ENCODE results near the gene SUSD3. TPM values are rescaled to one million over a fixed set of nuclear protein-coding genes. Genes with fewer than 3 reads are reported as not detected.
"Not testable (repeated sequence)": the region's sequence is repeated elsewhere in the genome, so short reads cannot be mapped to it uniquely, and the experiment has no call there.

The SUSD3 gene
- total RNA-seq, 2 donors from 2014 or later, result 0.95 to 2.0 TPM

GRCh38 chr9:93115486-93116071 lies 57.1 kb downstream of the SUSD3 start:
- intact Hi-C loops (cut with DNase I, micrococcal nuclease), result no loop called here
- no peak for ATAC-seq
- peak in 1 of 2 donors; percentile 10 for DNase-seq

DNA sequence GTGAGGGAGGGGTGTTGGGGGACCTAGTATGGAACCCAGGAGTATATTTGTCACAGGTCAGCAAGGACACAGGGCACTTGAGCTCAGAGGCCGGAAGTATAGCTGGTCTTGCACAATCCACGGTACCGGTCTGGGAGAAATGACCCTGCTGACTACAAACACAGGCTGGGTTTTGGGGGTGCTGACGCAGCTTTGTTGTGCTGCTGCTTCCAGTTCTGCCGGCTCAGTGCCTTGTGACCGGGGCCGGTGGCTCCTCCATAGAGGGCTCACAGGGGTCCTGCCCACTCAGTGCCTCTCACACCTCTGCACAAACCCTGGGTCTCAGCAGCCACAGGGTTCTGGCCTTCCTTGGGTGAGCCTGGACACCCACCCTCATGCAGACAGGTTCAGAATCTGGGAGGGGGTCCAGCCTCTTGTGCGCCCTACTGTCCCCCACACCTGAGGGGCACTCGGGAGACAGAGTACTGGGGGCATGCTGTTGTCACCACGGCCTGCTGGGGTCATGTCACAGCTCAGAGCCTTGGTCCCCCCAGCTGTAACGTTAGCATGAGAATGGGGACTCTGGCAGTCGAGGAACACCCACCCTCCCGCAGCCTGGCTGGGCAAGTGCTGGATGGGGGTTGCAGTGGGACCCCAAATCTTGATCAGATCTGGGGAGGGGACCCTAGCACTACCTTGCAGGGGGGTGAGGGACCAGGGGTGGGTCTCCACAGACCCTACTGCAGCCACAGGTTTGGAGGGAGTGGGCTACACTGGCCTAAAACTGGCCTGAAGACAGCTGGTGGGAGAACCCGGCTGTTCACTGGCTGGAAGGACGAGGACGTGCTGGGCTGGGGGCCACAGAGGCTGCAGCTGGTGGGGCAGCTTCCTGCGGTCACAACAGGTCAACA lies 57.8 kb downstream of the SUSD3 start:
- DNase-seq (peak; percentile 51 to 73), ATAC-seq (peak; percentile 11)
- intact Hi-C loops (cut with DNase I, micrococcal nuclease), result no loop called here

DNA sequence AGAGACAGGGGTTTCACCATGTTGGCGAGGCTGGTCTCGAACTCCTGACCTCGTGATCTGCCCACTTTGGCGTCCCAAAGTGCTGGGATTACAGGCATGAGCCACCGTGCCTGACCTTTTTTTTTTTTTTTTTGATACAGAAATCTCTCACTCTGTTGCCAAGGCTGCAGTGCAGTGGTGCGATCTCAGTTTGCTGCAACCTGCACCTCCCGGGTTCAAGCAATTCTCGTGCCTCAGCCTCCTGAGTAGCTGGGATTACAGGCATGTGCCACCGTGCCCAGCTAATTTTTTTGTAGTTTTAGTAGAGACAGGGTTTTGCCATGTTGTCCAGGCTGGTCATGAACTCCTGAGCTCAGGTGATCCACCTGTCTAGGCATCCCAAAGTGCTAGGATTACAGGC lies 59.0 kb downstream of the SUSD3 start:
- intact Hi-C loops (cut with DNase I, micrococcal nuclease); ATAC-seq: not testable (repeated sequence)
- peak; percentile 1 to 8 for DNase-seq

- ATAC-seq, result no peak
- intact Hi-C loops (cut with DNase I, micrococcal nuclease), result no loop called here
- DNase-seq, result peak in 1 of 2 donors; percentile 2
Measured at GRCh38 chr9:93117924-93118862, 59.7 kb downstream of the SUSD3 start.

DNA sequence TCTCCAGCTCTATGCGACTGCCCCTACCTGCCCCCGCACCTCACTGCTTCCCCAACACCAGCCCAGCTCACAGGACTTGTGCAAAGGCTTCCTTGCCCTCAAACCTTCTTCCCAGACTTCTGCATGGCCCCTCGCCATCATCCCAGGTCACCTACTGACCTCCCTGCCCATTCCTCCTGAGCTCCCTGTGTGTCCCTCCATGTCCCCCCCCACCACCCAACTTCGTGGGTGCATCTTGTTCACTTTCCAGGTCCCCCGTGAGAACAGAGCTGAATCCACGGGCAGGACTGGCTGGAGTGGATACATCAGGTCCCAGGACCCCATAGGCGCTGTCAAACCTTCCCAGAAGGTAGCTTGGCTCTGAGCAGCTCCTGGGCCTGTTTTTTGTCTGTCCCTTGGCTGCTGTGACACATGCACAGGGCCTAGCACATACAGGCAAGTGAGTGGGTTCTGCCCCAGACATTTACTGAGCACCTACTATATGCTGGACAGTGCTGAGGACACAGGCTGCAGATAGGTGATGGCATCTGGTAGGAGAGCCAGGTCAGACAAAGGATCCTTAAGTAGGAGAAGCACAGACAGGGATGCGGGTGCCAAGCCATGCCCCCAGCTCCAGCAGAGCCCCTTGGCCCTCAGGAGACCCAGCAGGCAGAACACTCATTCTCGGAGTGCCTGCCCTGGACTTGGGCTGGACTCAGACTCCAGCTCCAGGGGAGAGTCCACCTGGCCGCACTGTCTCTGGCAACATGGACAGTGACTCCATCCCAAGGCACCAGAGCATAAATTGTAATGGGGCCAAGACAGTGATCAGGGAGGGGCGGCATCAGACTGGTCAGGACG lies 60.6 kb downstream of the SUSD3 start:
- intact Hi-C loops (cut with DNase I, micrococcal nuclease), result no loop called here
- DNase-seq (peak; percentile 4 to 18), ATAC-seq (no peak)

DNA sequence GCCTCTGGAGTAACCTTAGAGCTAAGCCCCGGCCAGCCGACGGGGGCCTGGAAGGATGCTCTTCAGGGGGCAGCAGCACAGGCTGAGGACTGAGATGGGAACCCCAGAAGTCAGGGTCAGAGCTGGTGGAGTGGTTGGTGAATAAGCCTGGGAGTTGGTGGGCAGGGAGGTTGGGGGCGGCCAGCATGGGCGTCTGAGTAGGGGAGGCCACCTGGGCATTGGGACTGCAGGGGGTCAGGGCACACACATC lies 61.1 kb downstream of the SUSD3 start:
- intact Hi-C loops (cut with DNase I, micrococcal nuclease), result no loop called here
- no peak for ATAC-seq
- DNase-seq, result no peak

DNA sequence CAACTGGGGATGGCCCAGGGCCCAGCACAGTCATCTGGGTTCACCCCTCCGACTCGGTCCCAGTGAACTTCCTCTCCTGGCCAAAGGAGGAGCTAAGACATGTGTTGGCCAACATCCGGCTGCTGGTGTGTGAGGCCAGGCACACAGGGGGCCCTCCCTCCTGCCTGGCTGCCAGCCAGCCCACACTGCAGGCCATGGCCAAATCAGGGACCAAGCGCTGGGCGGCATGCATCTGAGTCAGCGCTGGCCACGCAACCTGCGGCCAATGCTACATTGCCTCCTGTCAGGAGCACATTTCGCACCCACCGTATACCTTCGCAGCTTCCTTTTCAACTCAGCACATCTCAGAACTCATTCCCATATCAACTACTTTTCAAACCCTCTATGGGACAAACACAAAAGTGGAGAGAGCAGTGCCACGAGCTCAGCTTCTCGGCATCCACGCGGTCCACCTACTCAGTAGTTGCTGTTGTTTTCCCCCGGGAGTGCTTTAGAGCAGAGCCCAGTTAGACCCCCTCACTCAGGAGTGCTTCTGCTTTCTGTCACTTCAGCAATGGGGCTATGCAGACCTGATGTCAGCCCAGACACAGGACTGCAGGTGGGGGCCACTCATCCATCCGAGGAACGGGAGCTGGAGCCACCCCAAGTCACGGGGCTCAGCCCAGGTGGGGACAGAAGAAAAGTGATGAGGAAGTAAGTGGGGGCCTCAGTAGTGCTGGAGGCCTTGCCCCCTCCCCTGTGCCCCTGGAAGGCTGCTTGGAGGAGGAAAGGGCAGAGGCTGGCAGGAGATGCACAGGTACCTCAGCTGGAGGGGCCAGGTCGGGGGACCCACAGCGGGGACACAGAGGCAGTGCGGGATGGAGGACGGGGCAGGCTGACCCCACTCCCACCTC lies 61.7 kb downstream of the SUSD3 start:
- ATAC-seq (peak; percentile 73), DNase-seq (peak; percentile 78 to 86)
- intact Hi-C loops (cut with DNase I, micrococcal nuclease), result no loop called here

- ATAC-seq, result no peak
- DNase-seq, result peak; percentile 5 to 21
- intact Hi-C loops (cut with DNase I, micrococcal nuclease), result no loop called here
Measured at GRCh38 chr9:93120846-93121315, 62.4 kb downstream of the SUSD3 start.

- intact Hi-C loops (cut with DNase I, micrococcal nuclease), result no loop called here
- DNase-seq (peak; percentile 7 to 19), ATAC-seq (no peak)
Measured at GRCh38 chr9:93121316-93122241, 63.1 kb downstream of the SUSD3 start.

GRCh38 chr9:93122721-93123221 lies 64.3 kb downstream of the SUSD3 start:
- intact Hi-C loops (cut with DNase I, micrococcal nuclease), result no loop called here
- DNase-seq (peak; percentile 4 to 11), ATAC-seq (no peak)

GRCh38 chr9:93123561-93124283 lies 65.2 kb downstream of the SUSD3 start:
- DNase-seq (peak; percentile 2 to 23), ATAC-seq (no peak)
- intact Hi-C loops (cut with DNase I, micrococcal nuclease), result no loop called here

GRCh38 chr9:93124793-93125192 lies 66.3 kb downstream of the SUSD3 start:
- DNase-seq, result peak in 1 of 2 donors; percentile 21
- ATAC-seq, result no peak
- intact Hi-C loops (cut with DNase I, micrococcal nuclease), result no loop called here

DNA sequence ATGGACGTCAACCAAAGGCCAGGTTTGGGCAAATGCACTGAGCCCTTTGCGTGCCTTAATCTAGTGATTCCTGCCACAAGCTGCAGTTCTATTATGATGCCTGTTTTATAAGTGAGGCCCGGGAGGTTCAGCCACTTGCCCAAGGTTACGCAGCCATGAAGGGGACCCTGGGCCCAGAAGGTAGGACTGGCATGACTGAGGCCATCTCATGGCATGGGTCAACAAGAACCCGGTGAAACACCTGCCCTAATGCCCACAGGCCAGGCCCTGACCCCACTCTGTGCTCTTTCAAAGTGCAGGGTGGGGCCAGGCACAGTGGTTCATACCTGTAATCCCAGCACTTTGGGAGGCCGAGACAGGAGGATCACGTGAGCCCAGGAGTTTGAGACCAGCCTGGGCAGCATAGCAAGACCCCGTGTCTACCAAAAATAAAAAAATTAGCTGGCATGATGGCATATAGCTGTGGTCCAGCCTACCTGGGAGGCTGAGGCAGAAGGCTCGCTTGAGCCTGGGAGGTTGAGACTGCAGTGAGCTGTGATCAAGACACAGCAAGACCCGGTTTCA lies 66.9 kb downstream of the SUSD3 start:
- intact Hi-C loops (cut with DNase I, micrococcal nuclease), result no loop called here
- DNase-seq (peak in 1 of 2 donors; percentile 9), ATAC-seq (no peak)

DNA sequence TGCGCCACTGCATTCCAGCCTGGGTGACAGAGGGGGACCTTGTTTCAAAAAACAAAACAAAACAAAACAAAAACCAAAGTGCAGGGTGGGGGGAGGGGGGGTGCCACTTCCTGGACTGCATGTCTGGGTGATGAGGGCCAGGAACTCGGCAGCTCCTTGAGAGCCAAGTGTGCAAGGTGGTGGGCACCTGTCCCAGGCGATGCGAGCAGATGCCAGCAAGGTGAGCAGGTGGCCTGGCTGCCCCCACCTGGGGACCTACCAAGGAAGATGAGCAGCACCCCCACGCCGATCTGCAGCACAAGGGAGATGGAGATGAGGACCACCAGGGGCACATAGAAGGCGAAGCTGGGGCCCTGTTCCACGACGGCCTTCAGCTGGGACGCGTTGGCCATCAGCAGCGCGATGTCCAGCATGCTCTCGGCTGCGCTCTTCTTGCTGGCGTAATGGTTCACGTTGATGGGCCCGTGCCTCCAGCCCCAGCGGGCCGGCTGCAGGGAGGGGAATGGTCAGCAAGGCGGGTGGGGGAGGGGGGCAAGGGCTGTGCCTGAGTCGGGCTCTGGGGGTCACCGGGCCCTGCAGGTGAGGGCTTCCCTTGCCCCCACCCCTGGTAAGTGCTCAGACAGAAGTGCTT lies 67.8 kb downstream of the SUSD3 start:
- intact Hi-C loops (cut with DNase I, micrococcal nuclease), result no loop called here
- DNase-seq (peak; percentile 12 to 21), ATAC-seq (no peak)

DNA sequence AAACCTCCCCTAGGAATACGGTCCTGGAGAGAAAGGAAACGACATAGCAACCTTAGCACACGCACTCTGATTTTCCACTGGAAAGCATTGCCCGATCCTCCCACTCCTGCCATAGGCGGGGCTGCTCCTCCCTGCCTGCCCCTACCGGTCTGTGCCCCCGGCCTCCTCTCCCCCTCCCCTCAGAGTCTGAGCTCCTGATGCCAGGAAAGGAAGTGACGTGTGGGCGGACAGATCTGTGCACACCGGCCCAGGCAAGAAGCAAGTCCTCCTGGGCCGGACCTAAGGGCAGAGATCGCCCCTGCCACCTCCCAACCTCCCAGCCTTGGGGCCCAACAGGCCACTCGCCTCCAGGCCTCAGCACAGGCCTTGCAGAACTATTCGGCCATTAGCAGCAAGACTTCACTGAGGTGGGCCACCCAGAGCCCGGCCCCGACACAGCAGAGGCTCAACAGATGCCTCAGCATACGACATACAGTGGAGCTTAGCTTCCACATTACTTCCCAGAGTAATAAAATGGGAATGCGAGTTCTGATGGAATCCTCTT lies 68.4 kb downstream of the SUSD3 start:
- DNase-seq (peak; percentile 11 to 52), ATAC-seq (peak; percentile 23)
- intact Hi-C loops (cut with DNase I, micrococcal nuclease), result no loop called here
